ENCODE data around the gene TP53I11.

The TP53I11 gene

GRCh38 chr11:44955015-44955738 lies 4.5 kb upstream of the TP53I11 start:
- DNase-seq, result no peak

GRCh38 chr11:44954051-44954906 lies 3.6 kb upstream of the TP53I11 start:
- DNase-seq, result no peak

GRCh38 chr11:44952500-44953260 lies 2.0 kb upstream of the TP53I11 start:
- no peak for DNase-seq

GRCh38 chr11:44952082-44952481 lies 1.4 kb upstream of the TP53I11 start:
- no peak for DNase-seq

GRCh38 chr11:44950031-44950624 lies 555 bp downstream of the TP53I11 start:
- DNase-seq, result no peak

- DNase-seq, result no peak
These were observed 1.3 kb downstream of the TP53I11 start for GRCh38 chr11:44949160-44950030.

GRCh38 chr11:44948155-44948554 lies 2.5 kb downstream of the TP53I11 start:
- no peak for DNase-seq

- DNase-seq, result no peak
These were observed 3.6 kb downstream of the TP53I11 start for GRCh38 chr11:44947114-44947513.

- no peak for DNase-seq
These were observed 4.4 kb downstream of the TP53I11 start for GRCh38 chr11:44946263-44946662.

- DNase-seq, result no peak
These were observed 5.0 kb downstream of the TP53I11 start for GRCh38 chr11:44945666-44946065.

- DNase-seq, result no peak
These were observed 5.8 kb downstream of the TP53I11 start for GRCh38 chr11:44944853-44945235.

- no peak for DNase-seq
These were observed 6.4 kb downstream of the TP53I11 start for GRCh38 chr11:44944181-44944852.

- DNase-seq, result no peak
These were observed 7.0 kb downstream of the TP53I11 start for GRCh38 chr11:44943696-44944095.

- no peak for DNase-seq
These were observed 7.6 kb downstream of the TP53I11 start for GRCh38 chr11:44943118-44943517.

GRCh38 chr11:44942029-44942955 lies 8.4 kb downstream of the TP53I11 start:
- DNase-seq, result no peak

- DNase-seq, result no peak
These were observed 9.2 kb downstream of the TP53I11 start for GRCh38 chr11:44941259-44942021.

GRCh38 chr11:44940835-44941234 lies 9.8 kb downstream of the TP53I11 start:
- no peak for DNase-seq

- no peak for DNase-seq
These were observed 10.3 kb downstream of the TP53I11 start for GRCh38 chr11:44940404-44940803.

GRCh38 chr11:44939673-44940395 lies 10.8 kb downstream of the TP53I11 start:
- DNase-seq, result no peak

Measured in effector CD8-positive, alpha-beta T cell (primary cell).